SK-N-SH (cell line): ENCODE results near the gene IFNLR1. TPM values are rescaled to one million over a fixed set of nuclear protein-coding genes. Genes with fewer than 3 reads are reported as not detected.
"Not testable (repeated sequence)": the region's sequence is repeated elsewhere in the genome, so short reads cannot be mapped to it uniquely, and the experiment has no call there.

Experiments used
- CTCF ChIA-PET: fragments of 300-600, 350-600 bp; formaldehyde crosslinking; extraction: SDS; loops from one replicate; lab custom pipeline; 2021; lab: Yijun Ruan, JAX
- POLR2A ChIA-PET: fragments of 350-600 bp; sonication (Branson Sonifier 250); formaldehyde crosslinking; extraction: SDS; loops from one replicate; lab custom pipeline; 2020; ENCODE audit warnings: antibody characterized with exemption, inconsistent platforms; lab: Yijun Ruan, JAX
- DNase-seq: peaks from one replicate; pipeline ENCODE4 v3.0.0; 2012
- H2AFZ ChIP-seq: fragments of 200-600 bp; sonication (generic); 2 replicates; pipeline ENCODE4 v1.8.1; 2016; ENCODE audit warnings: antibody characterized with exemption, mild to moderate bottlenecking, low read depth
- H3F3A ChIP-seq: fragments of 200-600 bp; sonication (generic); replicated peaks from 2 replicates; pipeline ENCODE3; 2016; ENCODE audit warnings: antibody characterized with exemption, mild to moderate bottlenecking; ENCODE audit not compliant: insufficient read depth
- H3K27ac ChIP-seq, 2 experiments: fragments of 200-500 bp in 1 of 2; fragments of 200-600 bp in 1 of 2; sonication (Bioruptor generic) in 1 of 2; sonication (generic), shearing (Covaris generic) in 1 of 2; 2 replicates each; pipeline versions ENCODE4 v1.5.1 to v1.6.1; 2014 to 2016; ENCODE audit warnings: low read depth in 2 of 2, inconsistent platforms in 1 of 2, low read length in 1 of 2, mild to moderate bottlenecking in 1 of 2, mixed read lengths in 1 of 2
- H3K27me3 ChIP-seq: fragments of 200-600 bp; sonication (generic), shearing (Covaris generic); 2 replicates; pipeline ENCODE4 v1.6.1; 2016; ENCODE audit warnings: mixed run types; ENCODE audit not compliant: insufficient read depth
- H3K36me3 ChIP-seq, 2 experiments: fragments of 200-500 bp in 1 of 2; fragments of 200-600 bp in 1 of 2; sonication (Bioruptor generic) in 1 of 2; sonication (generic) in 1 of 2; replicated peaks in 1 of 2; 2 replicates each; pipeline versions ENCODE3 to v1.5.1; 2014 to 2016; ENCODE audit warnings: low read length in 1 of 2, mild to moderate bottlenecking in 1 of 2; ENCODE audit not compliant: insufficient read depth in 2 of 2, control insufficient read depth in 1 of 2
- H3K4me1 ChIP-seq, 2 experiments: fragments of 200-500 bp in 1 of 2; fragments of 200-600 bp in 1 of 2; sonication (Bioruptor generic) in 1 of 2; sonication (generic), shearing (Covaris generic) in 1 of 2; 2 replicates each; pipeline versions ENCODE4 v1.5.1 to v1.6.1; 2014 to 2016; ENCODE audit warnings: low read depth in 1 of 2, low read length in 1 of 2, mixed run types in 1 of 2; ENCODE audit not compliant: insufficient read depth in 2 of 2, control insufficient read depth in 1 of 2
- H3K4me2 ChIP-seq: fragments of 200-600 bp; sonication (generic), shearing (Covaris generic); 2 replicates; pipeline ENCODE4 v1.6.1; 2017; ENCODE audit warnings: mixed run types
- H3K4me3 ChIP-seq, 2 experiments: fragments of 200-500 bp in 1 of 2; fragments of 200-600 bp in 1 of 2; sonication (Bioruptor generic) in 1 of 2; sonication (generic), shearing (Covaris generic) in 1 of 2; 2 replicates each; pipeline versions ENCODE4 v1.5.1 to v1.8.1; 2014 to 2016; ENCODE audit warnings: low read depth in 2 of 2, inconsistent platforms in 1 of 2, low read length in 1 of 2, mild to moderate bottlenecking in 1 of 2, mixed read lengths in 1 of 2, moderate library complexity in 1 of 2
- H3K79me2 ChIP-seq: fragments of 200-600 bp; sonication (generic); 2 replicates; pipeline ENCODE4 v1.8.1; 2017; ENCODE audit warnings: mild to moderate bottlenecking; ENCODE audit not compliant: insufficient read depth
- H3K9ac ChIP-seq: fragments of 200-600 bp; sonication (generic); 2 replicates; pipeline ENCODE4 v1.6.1; 2017; ENCODE audit warnings: mixed run types
- H3K9me2 ChIP-seq: fragments of 200-600 bp; sonication (generic); 2 replicates; pipeline ENCODE4 v1.6.1; 2017; ENCODE audit warnings: mixed run types
- H3K9me3 ChIP-seq: fragments of 200-600 bp; sonication (generic); 2 replicates; pipeline ENCODE4 v1.6.1; 2017; ENCODE audit warnings: mixed run types, mild to moderate bottlenecking, moderate library complexity
- H4K20me1 ChIP-seq: fragments of 200-600 bp; sonication (generic); 2 replicates; pipeline ENCODE4 v1.6.1; 2017; ENCODE audit warnings: mild to moderate bottlenecking, mixed run types; ENCODE audit not compliant: insufficient read depth
- ELF1 ChIP-seq: IDR thresholded peaks from 2 replicates; pipeline ENCODE4 v1.4.0; 2012
- EP300 ChIP-seq, 2 experiments: IDR thresholded peaks; 2 replicates each; pipeline versions ENCODE4 v1.4.0 to v1.6.1; 2012; ENCODE audit warnings: borderline replicate concordance in 1 of 2, low read depth in 1 of 2, low read length in 1 of 2
- GABPA ChIP-seq: IDR thresholded peaks from 2 replicates; pipeline ENCODE4 v1.4.0; 2012; ENCODE audit warnings: low read depth, mild to moderate bottlenecking
- IRF3 ChIP-seq: fragments of 150-350 bp; IDR thresholded peaks from 2 replicates; pipeline ENCODE4 v1.6.1; 2016; ENCODE audit warnings: mild to moderate bottlenecking, low read depth, low read length
- MEF2A ChIP-seq: IDR thresholded peaks from 2 replicates; pipeline ENCODE4 v1.4.0; 2012; ENCODE audit warnings: low read depth, borderline replicate concordance
- NRF1 ChIP-seq: IDR thresholded peaks from 2 replicates; pipeline ENCODE4 v1.6.1; 2012; ENCODE audit warnings: low read depth, mild to moderate bottlenecking, low read length
- RCOR1 ChIP-seq: fragments of 150-350 bp; IDR thresholded peaks from 2 replicates; pipeline ENCODE4 v1.6.1; 2017; ENCODE audit warnings: antibody characterized with exemption, low read length
- TAF1 ChIP-seq: IDR thresholded peaks from 2 replicates; pipeline ENCODE4 v1.6.1; 2012; ENCODE audit warnings: low read depth, mild to moderate bottlenecking, low read length, moderate library complexity, borderline replicate concordance
- TCF12 ChIP-seq: IDR thresholded peaks from 2 replicates; pipeline ENCODE4 v1.4.0; 2012
- YY1 ChIP-seq: IDR thresholded peaks from 2 replicates; pipeline ENCODE4 v1.4.0; 2012; ENCODE audit warnings: low read depth, mild to moderate bottlenecking
- WGBS: methylation state at CpG from one replicate; pipeline ENCODE4 v1.1.6; 2017; ENCODE audit warnings: low lambda C conversion rate; 5-methylcytosine and 5-hydroxymethylcytosine counted together
- polyA plus RNA-seq, 3 experiments: library from polyadenylated mRNA; depleted of rRNA; stranded (reverse); fragments of >200 nt; gene quantifications; 2 replicates each; pipeline ENCODE4 v1.2.3, GENCODE V29; 2012

The IFNLR1 gene
- polyA plus RNA-seq, 1 of the 3 experiments (the other 2 are of a cell fraction), result 0.30 TPM

- ChIA-PET CTCF (interaction anchor here (0.9 to 9.0 kb wide), 5 partner anchors 10 to 426 kb away, joined by 3 to 135 read pairs (median 5); no protein-coding TSS in a partner anchor), POLR2A (no interaction called here)
- Histone ChIP-seq H3K9ac (no peak overlapping the region), H3K4me1 (no peaks in the 10 kb centered on the region; a peak in 1 of 4 replicates), H2AFZ (no peak overlapping the region), H4K20me1 (no peaks in the 10 kb centered on the region)
- no peak for DNase-seq
- TF ChIP-seq ELF1, result no peak
- TF ChIP-seq NRF1, result no peak
- TF ChIP-seq YY1, result no peak
- no peak for TF ChIP-seq TAF1
- no peak for TF ChIP-seq MEF2A
- no peak for TF ChIP-seq EP300 (IDR thresholded peaks at IDR 0.05; ENCODE audit: borderline replicate concordance in 1 of 2, low read depth in 1 of 2, low read length in 1 of 2)
- no peak for TF ChIP-seq IRF3
- TF ChIP-seq RCOR1, result no peak
- TF ChIP-seq TCF12, result no peak
- TF ChIP-seq, all 33 proteins: peak for 0
- Histone ChIP-seq H3K79me2 (no peaks in the 10 kb centered on the region), H3K27me3 (peaks cover under 1% of the 10 kb centered on the region; the same call in 1 of the 2 replicates), H3K9me3 (no peaks in the 10 kb centered on the region), H3K9me2 (no peaks in the 10 kb centered on the region), H3F3A (peaks cover 14% of the 10 kb centered on the region), H3K36me3 (no peaks in the 10 kb centered on the region), H3K4me2 (no peak overlapping the region), H3K27ac (no peak overlapping the region), H3K4me3 (no peak overlapping the region)
- 71% methylated on average over 5 of the region's 5 CpGs for WGBS
Observed at GRCh38 chr1:24209097-24209496, 22.0 kb upstream of the IFNLR1 start.

GRCh38 chr1:24207709-24208108, 20.6 kb upstream of the IFNLR1 start:
- CTCF ChIA-PET, result interaction anchor here (1.7 to 9.0 kb wide), 2 partner anchors 9 to 184 kb away, joined by 8 to 135 read pairs; no protein-coding TSS in a partner anchor
- H3K27me3 ChIP-seq, result no peaks in the 10 kb centered on the region; the same call in 1 of the 2 replicates
- peaks cover 0 to 5% of the 10 kb centered on the region in 2 experiments; a peak in 1 of 4 replicates for H3K4me1 ChIP-seq
- no peak for DNase-seq
- H3K9ac ChIP-seq, result no peak overlapping the region
- H3K4me2 ChIP-seq, result no peak overlapping the region
- TF ChIP-seq GABPA, result no peak
- no peak overlapping the region for H2AFZ ChIP-seq
- H4K20me1 ChIP-seq, result no peaks in the 10 kb centered on the region
- no peaks in the 10 kb centered on the region for H3K79me2 ChIP-seq
- 86% methylated on average over 6 of the region's 6 CpGs for WGBS
- H3K4me3 ChIP-seq, result no peak overlapping the region
- H3K36me3 ChIP-seq, result no peaks in the 10 kb centered on the region
- POLR2A ChIA-PET, result no interaction called here
- H3K9me3 ChIP-seq, result no peaks in the 10 kb centered on the region
- no peak overlapping the region for H3K27ac ChIP-seq
- peaks cover 12% of the 10 kb centered on the region for H3F3A ChIP-seq
- no peaks in the 10 kb centered on the region for H3K9me2 ChIP-seq

GRCh38 chr1:24207395-24207687, 20.3 kb upstream of the IFNLR1 start:
- WGBS, result 83% methylated on average over 9 of the region's 9 CpGs
- H3F3A ChIP-seq, POLR2A ChIA-PET, H3K27ac ChIP-seq, H3K4me3 ChIP-seq, H3K27me3 ChIP-seq, H3K9ac ChIP-seq, H3K9me2 ChIP-seq, H3K9me3 ChIP-seq, H3K36me3 ChIP-seq, H4K20me1 ChIP-seq, H3K4me2 ChIP-seq, DNase-seq, H3K4me1 ChIP-seq, H2AFZ ChIP-seq, H3K79me2 ChIP-seq: not testable (repeated sequence)
- CTCF ChIA-PET, result interaction anchor here (1.7 to 9.0 kb wide), 2 partner anchors 8 to 185 kb away, joined by 8 to 135 read pairs; no protein-coding TSS in a partner anchor
